Cardiac fibroblast (primary cell): ENCODE data around the gene TRIM67.
A peak's percentile ranks its signal among the peaks of the same experiment; 100 is the strongest.

ENCODE experiments used
- DNase-seq, 2 donors: peaks; one replicate each; pipeline versions ENCODE4 v3.0.0 to v3.0.0-alpha.2; 2010; ENCODE audit warnings: low read depth in 2 of 2
- H3K4me3 ChIP-seq, 2 donors: replicated peaks in 1 of 2; 1 replicate in 1 of 2; 2 replicates in 1 of 2; pipeline ENCODE4 v1.5.1; 2011; ENCODE audit warnings: low read depth in 2 of 2, low read length in 2 of 2, mild to moderate bottlenecking in 2 of 2, moderate library complexity in 1 of 2
- TF ChIP-seq, protein P1 (sequence below): IDR thresholded peaks from one replicate; pipeline ENCODE4 v1.5.1; 2011; ENCODE audit warnings: low read depth, mild to moderate bottlenecking, low read length, inconsistent platforms

Gene TRIM67

GRCh38 chr1:231162970-231163829 is 1.3 kb downstream of the TRIM67 start:
- H3K4me3 ChIP-seq = peak overlapping the region in 1 of 2 donors; percentile 5

GRCh38 chr1:231163830-231164427 is 2.1 kb downstream of the TRIM67 start:
- TF ChIP-seq, protein P1, sequence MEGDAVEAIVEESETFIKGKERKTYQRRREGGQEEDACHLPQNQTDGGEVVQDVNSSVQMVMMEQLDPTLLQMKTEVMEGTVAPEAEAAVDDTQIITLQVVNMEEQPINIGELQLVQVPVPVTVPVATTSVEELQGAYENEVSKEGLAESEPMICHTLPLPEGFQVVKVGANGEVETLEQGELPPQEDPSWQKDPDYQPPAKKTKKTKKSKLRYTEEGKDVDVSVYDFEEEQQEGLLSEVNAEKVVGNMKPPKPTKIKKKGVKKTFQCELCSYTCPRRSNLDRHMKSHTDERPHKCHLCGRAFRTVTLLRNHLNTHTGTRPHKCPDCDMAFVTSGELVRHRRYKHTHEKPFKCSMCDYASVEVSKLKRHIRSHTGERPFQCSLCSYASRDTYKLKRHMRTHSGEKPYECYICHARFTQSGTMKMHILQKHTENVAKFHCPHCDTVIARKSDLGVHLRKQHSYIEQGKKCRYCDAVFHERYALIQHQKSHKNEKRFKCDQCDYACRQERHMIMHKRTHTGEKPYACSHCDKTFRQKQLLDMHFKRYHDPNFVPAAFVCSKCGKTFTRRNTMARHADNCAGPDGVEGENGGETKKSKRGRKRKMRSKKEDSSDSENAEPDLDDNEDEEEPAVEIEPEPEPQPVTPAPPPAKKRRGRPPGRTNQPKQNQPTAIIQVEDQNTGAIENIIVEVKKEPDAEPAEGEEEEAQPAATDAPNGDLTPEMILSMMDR = no peak
- no peak overlapping the region for H3K4me3 ChIP-seq
- DNase-seq = no peak

More at GRCh38 chr1:231162970-231163829, 1.3 kb downstream of the TRIM67 start:
- TF ChIP-seq, protein P1 = no peak
- no peak for DNase-seq

GRCh38 chr1:231165371-231165770 is 3.5 kb downstream of the TRIM67 start:
- TF ChIP-seq, protein P1 = no peak
- peak; percentile 26 to 51 for DNase-seq
- no peak overlapping the region for H3K4me3 ChIP-seq

DNA sequence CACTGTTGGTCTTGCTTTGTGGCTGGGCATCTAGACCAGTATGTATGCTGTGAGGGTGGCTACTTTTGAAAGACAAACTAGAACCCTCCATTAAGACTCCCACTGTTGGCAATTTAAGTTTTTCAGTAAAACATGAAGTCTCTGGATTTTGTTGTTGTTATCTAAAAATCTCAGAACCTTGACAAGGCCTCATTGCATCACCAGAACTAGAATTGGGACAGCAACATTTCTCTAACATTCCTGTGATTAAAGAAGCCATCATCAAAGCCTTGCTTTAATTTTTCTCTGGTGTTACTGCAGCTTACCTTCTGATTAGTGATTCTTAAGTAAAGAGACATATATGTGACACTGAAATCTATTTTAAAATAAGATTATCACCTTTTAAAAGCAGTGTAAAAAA is 4.5 kb downstream of the TRIM67 start:
- DNase-seq = no peak
- TF ChIP-seq, protein P1 = no peak

DNA sequence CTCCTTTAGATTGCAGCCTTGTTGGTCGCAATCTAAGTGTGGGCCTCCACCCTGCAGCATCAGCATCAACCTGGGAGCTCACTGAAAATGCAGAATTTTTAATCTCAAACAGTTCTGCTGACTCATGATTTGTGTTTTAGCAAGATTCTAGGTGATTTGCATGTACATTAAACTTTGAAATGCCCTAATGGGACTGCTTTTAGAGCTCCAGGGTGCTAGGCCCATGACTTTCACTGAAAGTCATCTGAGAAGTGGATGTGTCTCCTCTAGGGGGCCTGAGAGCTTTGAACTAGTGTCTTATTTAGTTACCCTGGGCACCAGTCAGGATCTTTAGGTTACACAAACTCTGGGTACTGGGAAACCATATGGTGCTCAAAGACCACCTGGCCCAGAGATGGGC is 9.0 kb downstream of the TRIM67 start:
- DNase-seq = no peak
- TF ChIP-seq, protein P1 = no peak
- H3K4me3 ChIP-seq = no peak overlapping the region

More for the DNA sequence above, 4.5 kb downstream of the TRIM67 start:
- no peak overlapping the region for H3K4me3 ChIP-seq

- TF ChIP-seq, protein P1 = no peak
- no peak overlapping the region for H3K4me3 ChIP-seq
- no peak for DNase-seq
Observed at GRCh38 chr1:231171623-231172197, 9.9 kb downstream of the TRIM67 start.
